ENCODE data around the gene DST.

Gene DST

DNA sequence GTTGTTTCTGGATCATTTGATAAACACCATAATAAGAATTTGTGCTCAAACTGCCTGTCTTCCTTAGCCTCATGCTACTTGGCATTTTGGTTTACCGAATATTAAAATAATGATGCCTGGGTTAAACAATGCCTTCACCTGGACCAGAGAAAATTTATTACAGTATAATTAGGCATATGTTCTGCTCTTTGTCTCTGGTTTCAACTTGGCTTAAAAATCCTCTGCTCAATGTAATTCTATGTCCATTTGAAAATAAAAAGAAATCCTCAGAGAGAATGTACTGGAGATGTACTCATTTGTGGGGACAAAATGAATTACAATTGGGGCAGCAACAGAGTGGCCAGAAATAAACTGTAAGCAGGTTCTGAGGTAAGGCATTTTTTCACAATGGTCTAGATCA lies 95.0 kb downstream of the DST start:
- in situ Hi-C loops (cut with HindIII; ENCODE audit: low pct_ligation_motif_present, low sequenced_read_pairs) = no loop called here
- TF ChIP-seq, protein P1, sequence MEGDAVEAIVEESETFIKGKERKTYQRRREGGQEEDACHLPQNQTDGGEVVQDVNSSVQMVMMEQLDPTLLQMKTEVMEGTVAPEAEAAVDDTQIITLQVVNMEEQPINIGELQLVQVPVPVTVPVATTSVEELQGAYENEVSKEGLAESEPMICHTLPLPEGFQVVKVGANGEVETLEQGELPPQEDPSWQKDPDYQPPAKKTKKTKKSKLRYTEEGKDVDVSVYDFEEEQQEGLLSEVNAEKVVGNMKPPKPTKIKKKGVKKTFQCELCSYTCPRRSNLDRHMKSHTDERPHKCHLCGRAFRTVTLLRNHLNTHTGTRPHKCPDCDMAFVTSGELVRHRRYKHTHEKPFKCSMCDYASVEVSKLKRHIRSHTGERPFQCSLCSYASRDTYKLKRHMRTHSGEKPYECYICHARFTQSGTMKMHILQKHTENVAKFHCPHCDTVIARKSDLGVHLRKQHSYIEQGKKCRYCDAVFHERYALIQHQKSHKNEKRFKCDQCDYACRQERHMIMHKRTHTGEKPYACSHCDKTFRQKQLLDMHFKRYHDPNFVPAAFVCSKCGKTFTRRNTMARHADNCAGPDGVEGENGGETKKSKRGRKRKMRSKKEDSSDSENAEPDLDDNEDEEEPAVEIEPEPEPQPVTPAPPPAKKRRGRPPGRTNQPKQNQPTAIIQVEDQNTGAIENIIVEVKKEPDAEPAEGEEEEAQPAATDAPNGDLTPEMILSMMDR (IDR thresholded peaks at IDR 0.05; ENCODE audit: low read depth, low read length, missing control alignments) = no peak
- DNase-seq = no peak
- Histone ChIP-seq H3K27ac (no peak overlapping the region), H3K36me3 (replicated peaks) (peaks cover 6% of the 10 kb centered on the region), H3K4me3 (ENCODE audit: low read depth, low read length) (no peak overlapping the region), H3K27me3 (replicated peaks) (no peaks in the 10 kb centered on the region)

DNA sequence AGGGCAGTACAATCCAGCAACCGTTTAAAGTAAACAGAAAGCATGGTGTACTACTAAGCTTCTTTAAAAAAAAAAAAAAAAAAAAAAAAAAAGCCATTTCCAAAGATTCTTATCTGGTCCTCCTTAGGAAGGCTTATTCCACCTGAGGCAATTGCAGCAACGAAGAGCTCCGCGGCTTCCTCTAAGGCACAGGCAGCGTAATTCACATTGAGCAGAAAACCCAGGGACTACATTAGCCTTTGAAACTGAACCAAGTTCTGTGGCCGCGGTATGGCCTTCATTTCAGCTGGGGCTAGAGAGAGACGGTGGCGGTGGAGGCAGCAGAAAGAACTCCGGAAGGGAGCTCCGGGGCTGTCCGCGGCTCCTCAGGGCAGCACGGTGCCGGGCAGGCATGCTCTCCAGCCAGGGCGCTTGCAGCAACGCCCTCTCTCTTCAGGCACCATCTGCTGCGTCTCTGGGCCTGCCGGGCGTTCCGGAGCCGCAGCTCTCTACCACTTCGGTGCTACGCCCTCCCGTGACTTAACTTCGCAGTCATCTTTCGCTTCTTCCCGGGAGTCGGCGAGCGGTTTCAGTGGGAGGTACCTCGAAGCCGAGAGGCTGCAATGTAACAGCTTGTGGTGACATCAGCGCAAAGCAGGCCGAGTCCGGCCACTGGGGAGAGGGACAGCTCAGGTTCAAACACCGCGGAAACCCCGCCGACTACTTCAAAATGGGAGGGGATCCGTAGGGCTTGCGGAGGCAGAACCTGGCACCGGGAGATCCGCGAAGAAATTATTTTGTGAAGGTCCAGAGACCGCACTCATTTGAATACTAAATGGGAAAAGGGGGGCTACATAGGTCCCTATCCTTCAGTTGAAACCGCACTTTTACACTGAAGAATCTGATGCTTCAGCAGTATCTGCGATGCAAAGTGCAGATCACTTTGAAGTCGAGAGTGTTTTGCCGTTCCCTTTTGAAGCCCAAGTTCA lies 100.0 kb downstream of the DST start:
- DNase-seq = peak; percentile 97
- in situ Hi-C loops (cut with HindIII; ENCODE audit: low pct_ligation_motif_present, low sequenced_read_pairs) = no loop called here
- TF ChIP-seq, protein P1 (IDR thresholded peaks at IDR 0.05; ENCODE audit: low read depth, low read length, missing control alignments) = peak; percentile 49
- Histone ChIP-seq H3K27me3 (replicated peaks) (no peaks in the 10 kb centered on the region), H3K36me3 (replicated peaks) (no peaks in the 10 kb centered on the region), H3K27ac (peak overlapping the region; percentile 77), H3K4me3 (ENCODE audit: low read depth, low read length) (peak overlapping the region; percentile 55)

DNA sequence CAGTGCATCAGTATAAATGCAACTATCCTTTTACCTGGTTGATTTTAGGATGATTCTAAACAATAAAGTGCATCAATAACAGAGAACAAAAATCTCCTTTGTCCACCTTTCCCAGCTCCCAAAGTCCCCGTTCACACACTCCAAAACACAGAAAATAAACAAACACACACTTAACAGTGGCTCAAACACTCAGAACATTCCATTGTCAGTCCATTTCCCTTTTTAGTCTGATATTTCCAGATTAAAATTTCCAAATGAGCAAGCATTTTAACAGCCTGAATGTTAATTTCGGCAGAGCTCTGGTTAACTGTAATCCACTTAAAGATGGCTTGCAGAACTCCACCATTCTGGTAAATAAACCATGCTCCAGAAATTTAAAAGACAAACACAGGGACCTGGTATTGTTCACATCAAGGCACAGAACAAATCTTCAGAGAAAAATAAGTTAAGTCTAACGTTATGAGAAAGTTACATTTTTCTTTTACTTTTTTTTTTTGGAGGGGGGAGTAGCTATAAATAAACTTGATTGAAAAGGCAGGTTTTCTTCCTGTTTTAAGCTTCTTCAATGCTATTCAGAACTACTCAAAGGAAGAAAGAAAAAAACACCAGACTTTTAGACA lies 100.8 kb downstream of the DST start:
- no peak for DNase-seq
- H3K27me3 ChIP-seq (replicated peaks) = no peaks in the 10 kb centered on the region
- H3K36me3 ChIP-seq (replicated peaks) = no peaks in the 10 kb centered on the region
- peak overlapping the region; percentile 55 for H3K4me3 ChIP-seq (ENCODE audit: low read depth, low read length)
- in situ Hi-C loops (cut with HindIII; ENCODE audit: low pct_ligation_motif_present, low sequenced_read_pairs) = no loop called here
- H3K27ac ChIP-seq = peak overlapping the region; percentile 77
- TF ChIP-seq, protein P1 (IDR thresholded peaks at IDR 0.05; ENCODE audit: low read depth, low read length, missing control alignments) = no peak

DNA sequence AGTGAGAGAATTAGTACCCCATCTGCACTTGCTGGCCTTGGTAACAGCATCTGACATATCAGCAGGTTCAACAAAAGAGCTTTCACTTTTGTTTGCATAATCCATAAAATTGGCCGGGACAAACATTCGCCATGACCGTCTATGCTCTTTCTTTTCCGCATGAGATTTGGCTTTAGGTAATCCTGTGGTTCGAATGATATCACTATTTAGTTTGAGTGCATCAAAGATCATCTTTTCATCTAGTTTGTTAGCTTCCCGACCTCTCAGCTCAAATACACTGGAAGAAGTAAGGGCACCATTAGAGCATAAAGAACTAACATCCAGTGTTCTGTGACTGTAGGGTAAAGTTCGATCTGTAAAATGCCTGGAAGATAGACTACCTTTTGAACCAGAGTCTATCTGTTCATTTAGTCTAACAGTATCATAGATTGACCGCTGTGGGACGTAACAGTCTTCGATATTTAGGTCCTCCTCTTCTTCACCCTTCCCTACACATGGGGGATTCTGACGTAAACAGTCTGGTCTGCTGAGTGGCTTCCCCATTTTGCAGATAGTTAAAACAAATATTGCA lies 101.6 kb downstream of the DST start:
- Histone ChIP-seq H3K27me3 (replicated peaks) (no peaks in the 10 kb centered on the region), H3K4me3 (ENCODE audit: low read depth, low read length) (no peak overlapping the region), H3K36me3 (replicated peaks) (no peaks in the 10 kb centered on the region), H3K27ac (no peak overlapping the region)
- in situ Hi-C loops (cut with HindIII; ENCODE audit: low pct_ligation_motif_present, low sequenced_read_pairs) = no loop called here
- no peak for DNase-seq
- TF ChIP-seq, protein P1 (IDR thresholded peaks at IDR 0.05; ENCODE audit: low read depth, low read length, missing control alignments) = no peak

DNA sequence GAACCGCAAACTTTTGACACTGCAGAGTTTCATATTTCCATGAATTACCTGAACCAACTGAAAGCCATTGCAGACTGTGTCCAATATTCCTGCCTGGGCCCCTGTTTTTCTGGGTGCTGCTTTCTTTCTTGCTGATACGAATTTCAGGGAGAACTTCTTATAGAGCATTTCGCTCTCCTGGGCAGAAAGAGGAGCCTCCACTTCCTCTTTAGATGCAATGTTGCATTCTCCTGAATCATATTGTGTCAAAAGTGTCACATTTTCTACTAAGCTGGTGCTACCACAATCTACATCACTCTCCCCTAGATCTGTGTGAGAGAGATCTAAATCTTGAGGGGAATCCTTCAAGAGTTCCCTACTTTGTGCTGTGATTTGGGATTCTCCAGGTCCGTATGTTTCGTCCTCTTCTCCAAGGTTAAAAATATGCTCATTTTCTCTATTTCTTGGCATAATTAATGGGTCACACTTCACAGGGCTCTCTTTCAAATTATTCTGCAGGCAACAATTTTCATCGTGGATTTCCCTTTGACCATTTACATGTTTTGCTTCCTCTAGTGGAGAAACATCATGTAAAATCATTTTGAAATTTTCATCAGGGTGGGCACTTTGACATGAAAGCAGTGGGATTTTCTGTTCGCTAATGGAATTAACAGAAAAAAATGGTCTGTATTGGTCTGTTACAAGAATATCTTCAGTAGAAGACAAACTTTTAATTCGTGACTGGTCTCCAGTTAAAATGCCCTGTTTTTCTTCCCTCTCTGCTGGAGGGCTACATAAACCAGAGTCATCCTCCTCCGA lies 102.3 kb downstream of the DST start:
- TF ChIP-seq, protein P1 (IDR thresholded peaks at IDR 0.05; ENCODE audit: low read depth, low read length, missing control alignments) = no peak
- Histone ChIP-seq H3K36me3 (replicated peaks) (no peaks in the 10 kb centered on the region), H3K4me3 (ENCODE audit: low read depth, low read length) (no peak overlapping the region), H3K27me3 (replicated peaks) (no peaks in the 10 kb centered on the region), H3K27ac (no peak overlapping the region)
- in situ Hi-C loops (cut with HindIII; ENCODE audit: low pct_ligation_motif_present, low sequenced_read_pairs) = no loop called here
- DNase-seq = no peak
